ENCODE results near the gene CPED1. TPM values are rescaled to one million over a fixed set of nuclear protein-coding genes. Genes with fewer than 3 reads are reported as not detected.
"Not testable (repeated sequence)": the region's sequence is repeated elsewhere in the genome, so short reads cannot be mapped to it uniquely, and the experiment has no call there.

CPED1 gene
- total and polyA plus RNA-seq, 3 experiments from 2014 or later: 0.09 to 0.27 TPM; not detected in 1

GRCh38 chr7:121214657-121215056, 226.1 kb downstream of the CPED1 start:
- H3K36me3 Mint-ChIP-seq: no peaks in the 10 kb centered on the region
- no peaks in the 10 kb centered on the region for H3K4me1 Mint-ChIP-seq
- Histone ChIP-seq H3K4me1 (ENCODE audit: insufficient read depth, low read length) (no peaks in the 10 kb centered on the region), H3K9me3 (ENCODE audit: low read length) (no peaks in the 10 kb centered on the region), H3K4me3 (ENCODE audit: low read length) (no peak overlapping the region), H3K27me3 (ENCODE audit: insufficient read depth, low read length, poor library complexity, severe bottlenecking) (no peaks in the 10 kb centered on the region), H3K36me3 (ENCODE audit: insufficient read depth, low read length) (no peaks in the 10 kb centered on the region), H3K27ac (ENCODE audit: low read depth, low read length) (no peak overlapping the region)
- DNase-seq: no peak
- CTCF ChIA-PET: no interaction called here
- no peaks in the 10 kb centered on the region for H3K27me3 Mint-ChIP-seq
- no peaks in the 10 kb centered on the region for H3K9me3 Mint-ChIP-seq
- POLR2A ChIA-PET: no interaction called here
- H3K27ac Mint-ChIP-seq: no peak overlapping the region
- no peak overlapping the region for H3K4me3 Mint-ChIP-seq

- Mint-ChIP-seq H3K9me3 (peaks cover 0 to 16% (median 8%) of the 10 kb centered on the region in 5 donors), H3K36me3 (no peaks in the 10 kb centered on the region), H3K27me3 (peaks cover 0 to 6% of the 10 kb centered on the region in 2 donors), H3K27ac (no peak overlapping the region), H3K4me3 (no peak overlapping the region), H3K4me1 (no peaks in the 10 kb centered on the region)
- ChIA-PET CTCF (no interaction called here), POLR2A (no interaction called here)
- Histone ChIP-seq H3K4me1 (ENCODE audit: insufficient read depth, low read length) (no peaks in the 10 kb centered on the region), H3K36me3 (ENCODE audit: insufficient read depth, low read length) (no peaks in the 10 kb centered on the region), H3K27ac (ENCODE audit: low read depth, low read length) (no peak overlapping the region), H3K9me3 (ENCODE audit: low read length) (no peaks in the 10 kb centered on the region), H3K4me3 (ENCODE audit: low read length) (no peak overlapping the region), H3K27me3 (ENCODE audit: insufficient read depth, low read length, poor library complexity, severe bottlenecking) (no peaks in the 10 kb centered on the region)
- DNase-seq: no peak
These were observed 230.5 kb downstream of the CPED1 start for GRCh38 chr7:121219026-121219425.

- H3K36me3 ChIP-seq (ENCODE audit: insufficient read depth, low read length); H3K27me3 Mint-ChIP-seq; H3K4me3 ChIP-seq (ENCODE audit: low read length); CTCF ChIA-PET; H3K27ac ChIP-seq (ENCODE audit: low read depth, low read length); H3K4me1 ChIP-seq (ENCODE audit: insufficient read depth, low read length); POLR2A ChIA-PET; H3K4me3 Mint-ChIP-seq; H3K4me1 Mint-ChIP-seq; H3K27me3 ChIP-seq (ENCODE audit: insufficient read depth, low read length, poor library complexity, severe bottlenecking); H3K9me3 ChIP-seq (ENCODE audit: low read length); H3K27ac Mint-ChIP-seq; DNase-seq; H3K36me3 Mint-ChIP-seq: not testable (repeated sequence)
- H3K9me3 Mint-ChIP-seq: peaks cover 0 to 16% (median 9%) of the 10 kb centered on the region in 5 donors
These were observed 232.6 kb downstream of the CPED1 start for GRCh38 chr7:121221108-121221507.

GRCh38 chr7:121228779-121229178, 240.3 kb downstream of the CPED1 start:
- Mint-ChIP-seq H3K9me3 (peaks cover 0 to 3% (median 2%) of the 10 kb centered on the region in 5 donors), H3K27me3 (peaks cover 0 to 22% of the 10 kb centered on the region in 2 donors), H3K4me3 (no peak overlapping the region), H3K4me1 (no peaks in the 10 kb centered on the region), H3K36me3 (no peaks in the 10 kb centered on the region), H3K27ac (no peak overlapping the region)
- DNase-seq: no peak
- Histone ChIP-seq H3K27ac (ENCODE audit: low read depth, low read length) (no peak overlapping the region), H3K9me3 (ENCODE audit: low read length) (no peaks in the 10 kb centered on the region), H3K36me3 (ENCODE audit: insufficient read depth, low read length) (no peaks in the 10 kb centered on the region), H3K4me3 (ENCODE audit: low read length) (no peak overlapping the region), H3K27me3 (ENCODE audit: insufficient read depth, low read length, poor library complexity, severe bottlenecking) (no peaks in the 10 kb centered on the region), H3K4me1 (ENCODE audit: insufficient read depth, low read length) (no peaks in the 10 kb centered on the region)
- POLR2A ChIA-PET: no interaction called here
- CTCF ChIA-PET: no interaction called here

- ChIA-PET POLR2A (no interaction called here), CTCF (no interaction called here)
- H3K27me3 ChIP-seq (ENCODE audit: insufficient read depth, low read length, poor library complexity, severe bottlenecking): no peaks in the 10 kb centered on the region
- no peak overlapping the region for H3K27ac ChIP-seq (ENCODE audit: low read depth, low read length)
- no peak overlapping the region for H3K4me3 ChIP-seq (ENCODE audit: low read length)
- Mint-ChIP-seq H3K4me1 (no peaks in the 10 kb centered on the region), H3K27ac (no peak overlapping the region), H3K9me3 (no peaks in the 10 kb centered on the region), H3K27me3 (peaks cover 3 to 23% of the 10 kb centered on the region in 2 donors), H3K36me3 (no peaks in the 10 kb centered on the region), H3K4me3 (no peak overlapping the region)
- H3K9me3 ChIP-seq (ENCODE audit: low read length): no peaks in the 10 kb centered on the region
- H3K36me3 ChIP-seq (ENCODE audit: insufficient read depth, low read length): no peaks in the 10 kb centered on the region
- no peak for DNase-seq
- no peaks in the 10 kb centered on the region for H3K4me1 ChIP-seq (ENCODE audit: insufficient read depth, low read length)
These were observed 246.7 kb downstream of the CPED1 start for GRCh38 chr7:121235201-121235600.

- no peaks in the 10 kb centered on the region for H3K27me3 ChIP-seq (ENCODE audit: insufficient read depth, low read length, poor library complexity, severe bottlenecking)
- no peaks in the 10 kb centered on the region for H3K9me3 Mint-ChIP-seq
- H3K27me3 Mint-ChIP-seq: peaks cover 3 to 15% of the 10 kb centered on the region in 2 donors
- no peaks in the 10 kb centered on the region for H3K4me1 ChIP-seq (ENCODE audit: insufficient read depth, low read length)
- H3K27ac ChIP-seq (ENCODE audit: low read depth, low read length): no peak overlapping the region
- no peak overlapping the region for H3K4me3 ChIP-seq (ENCODE audit: low read length)
- no peaks in the 10 kb centered on the region for H3K36me3 ChIP-seq (ENCODE audit: insufficient read depth, low read length)
- H3K9me3 ChIP-seq (ENCODE audit: low read length): no peaks in the 10 kb centered on the region
- no peak overlapping the region for H3K4me3 Mint-ChIP-seq
- H3K4me1 Mint-ChIP-seq: no peaks in the 10 kb centered on the region
- no peak for DNase-seq
- ChIA-PET POLR2A (no interaction called here), CTCF (no interaction called here)
- no peak overlapping the region for H3K27ac Mint-ChIP-seq
- H3K36me3 Mint-ChIP-seq: no peaks in the 10 kb centered on the region
These were observed 249.1 kb downstream of the CPED1 start for GRCh38 chr7:121237601-121238000.

GRCh38 chr7:121244120-121244870, 255.8 kb downstream of the CPED1 start:
- H3K4me1 Mint-ChIP-seq: no peaks in the 10 kb centered on the region

GRCh38 chr7:121251367-121251766, 262.9 kb downstream of the CPED1 start:
- POLR2A ChIA-PET; H3K27ac Mint-ChIP-seq; H3K4me3 ChIP-seq (ENCODE audit: low read length); H3K4me1 Mint-ChIP-seq; H3K27me3 Mint-ChIP-seq; H3K9me3 ChIP-seq (ENCODE audit: low read length); CTCF ChIA-PET; H3K27ac ChIP-seq (ENCODE audit: low read depth, low read length); H3K27me3 ChIP-seq (ENCODE audit: insufficient read depth, low read length, poor library complexity, severe bottlenecking); H3K36me3 Mint-ChIP-seq; H3K4me3 Mint-ChIP-seq; DNase-seq; H3K36me3 ChIP-seq (ENCODE audit: insufficient read depth, low read length); H3K4me1 ChIP-seq (ENCODE audit: insufficient read depth, low read length): not testable (repeated sequence)
- H3K9me3 Mint-ChIP-seq: peaks cover 12 to 26% (median 17%) of the 10 kb centered on the region in 5 donors

More at GRCh38 chr7:121244120-121244870, 255.8 kb downstream of the CPED1 start:
- no peaks in the 10 kb centered on the region for H3K9me3 ChIP-seq (ENCODE audit: low read length)
- ChIA-PET CTCF (no interaction called here), POLR2A (no interaction called here)
- H3K27ac Mint-ChIP-seq: no peak overlapping the region
- peaks cover 0 to 2% (median 0%) of the 10 kb centered on the region in 3 donors for H3K36me3 Mint-ChIP-seq
- H3K27me3 Mint-ChIP-seq: peaks cover 0 to 11% of the 10 kb centered on the region in 2 donors
- H3K4me1 ChIP-seq (ENCODE audit: insufficient read depth, low read length): no peaks in the 10 kb centered on the region
- H3K27ac ChIP-seq (ENCODE audit: low read depth, low read length): no peak overlapping the region
- no peaks in the 10 kb centered on the region for H3K36me3 ChIP-seq (ENCODE audit: insufficient read depth, low read length)
- peaks cover 10 to 18% (median 16%) of the 10 kb centered on the region in 5 donors for H3K9me3 Mint-ChIP-seq
- no peak for DNase-seq
- H3K4me3 ChIP-seq (ENCODE audit: low read length): no peak overlapping the region
- H3K4me3 Mint-ChIP-seq: no peak overlapping the region
- H3K27me3 ChIP-seq (ENCODE audit: insufficient read depth, low read length, poor library complexity, severe bottlenecking): no peaks in the 10 kb centered on the region

Measured in CD8-positive, alpha-beta memory T cell (primary cell).